ENCODE results near the gene SYNDIG1. TPM values are rescaled to one million over a fixed set of nuclear protein-coding genes. Genes with fewer than 3 reads are reported as not detected.
"Not testable (repeated sequence)": the region's sequence is repeated elsewhere in the genome, so short reads cannot be mapped to it uniquely, and the experiment has no call there.

Gene SYNDIG1
- total RNA-seq, 1 donor from 2014 or later = not detected

DNA sequence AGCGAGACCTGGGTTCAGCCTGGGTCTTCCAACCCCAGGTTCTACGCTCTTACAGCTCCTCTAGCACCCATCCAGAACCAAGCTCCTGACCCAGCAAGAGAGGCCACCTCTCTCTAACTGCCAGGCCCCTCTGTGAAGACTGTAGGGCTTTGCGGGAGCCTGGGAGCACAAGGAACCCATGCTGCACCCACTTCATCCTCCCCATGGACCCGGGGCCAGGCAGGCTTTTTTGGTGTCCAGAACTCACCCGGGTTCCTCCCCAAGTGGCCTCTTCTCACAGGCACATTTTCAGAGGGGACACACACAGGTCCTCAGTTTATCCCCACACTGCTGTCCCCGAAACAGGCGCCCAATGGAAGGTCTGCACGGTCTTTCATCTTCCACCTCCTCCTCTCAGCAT, 145.9 kb downstream of the SYNDIG1 start:
- Mint-ChIP-seq H3K27ac (no peak overlapping the region), H3K9me3 (no peaks in the 10 kb centered on the region), H3K4me1 (no peaks in the 10 kb centered on the region), H3K27me3 (peaks cover 3% of the 10 kb centered on the region), H3K4me3 (no peak overlapping the region), H3K36me3 (ENCODE audit: low read depth) (no peaks in the 10 kb centered on the region)
- DNase-seq = no peak
- intact Hi-C loops (cut with micrococcal nuclease) = no loop called here

- Mint-ChIP-seq H3K4me3 (no peak overlapping the region), H3K9me3 (no peaks in the 10 kb centered on the region), H3K27me3 (peaks cover 3% of the 10 kb centered on the region), H3K27ac (no peak overlapping the region), H3K36me3 (ENCODE audit: low read depth) (no peaks in the 10 kb centered on the region), H3K4me1 (no peaks in the 10 kb centered on the region)
- intact Hi-C loops (cut with micrococcal nuclease) = no loop called here
- DNase-seq = no peak
Measured at GRCh38 chr20:24616258-24617079, 147.0 kb downstream of the SYNDIG1 start.

DNA sequence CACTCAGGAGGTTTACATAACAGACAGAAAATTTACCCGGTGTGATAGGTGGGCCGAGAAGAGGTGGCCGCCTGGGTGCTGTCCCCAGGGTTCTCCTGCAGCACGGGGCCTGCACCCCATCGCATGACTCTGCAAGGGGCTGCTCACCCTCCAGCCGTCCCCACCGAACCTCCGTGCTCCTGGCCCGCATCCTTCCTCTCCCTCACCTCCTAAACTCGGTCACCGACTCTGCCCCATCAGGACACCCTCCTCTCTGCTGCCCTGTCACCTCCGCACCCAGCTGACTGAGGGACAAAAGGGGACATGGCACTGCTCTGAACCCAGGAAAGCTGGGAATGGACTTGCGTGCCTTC, 147.6 kb downstream of the SYNDIG1 start:
- H3K36me3 Mint-ChIP-seq (ENCODE audit: low read depth) = no peaks in the 10 kb centered on the region
- no peak overlapping the region for H3K4me3 Mint-ChIP-seq
- H3K9me3 Mint-ChIP-seq = no peaks in the 10 kb centered on the region
- no peaks in the 10 kb centered on the region for H3K4me1 Mint-ChIP-seq
- no peak for DNase-seq
- intact Hi-C loops (cut with micrococcal nuclease) = no loop called here
- peaks cover 9% of the 10 kb centered on the region for H3K27me3 Mint-ChIP-seq
- H3K27ac Mint-ChIP-seq = no peak overlapping the region

GRCh38 chr20:24617757-24618450, 148.5 kb downstream of the SYNDIG1 start:
- no peak for DNase-seq
- H3K27me3 Mint-ChIP-seq = peaks cover 10% of the 10 kb centered on the region
- no peak overlapping the region for H3K4me3 Mint-ChIP-seq
- intact Hi-C loops (cut with micrococcal nuclease) = no loop called here
- no peaks in the 10 kb centered on the region for H3K36me3 Mint-ChIP-seq (ENCODE audit: low read depth)
- no peaks in the 10 kb centered on the region for H3K4me1 Mint-ChIP-seq
- H3K27ac Mint-ChIP-seq = no peak overlapping the region
- H3K9me3 Mint-ChIP-seq = no peaks in the 10 kb centered on the region

- Mint-ChIP-seq H3K4me3 (no peak overlapping the region), H3K27ac (no peak overlapping the region), H3K27me3 (peaks cover 10% of the 10 kb centered on the region), H3K36me3 (ENCODE audit: low read depth) (no peaks in the 10 kb centered on the region), H3K9me3 (no peaks in the 10 kb centered on the region), H3K4me1 (no peaks in the 10 kb centered on the region)
- intact Hi-C loops (cut with micrococcal nuclease) = no loop called here
- DNase-seq = no peak
Measured at GRCh38 chr20:24618739-24619138, 149.3 kb downstream of the SYNDIG1 start.

DNA sequence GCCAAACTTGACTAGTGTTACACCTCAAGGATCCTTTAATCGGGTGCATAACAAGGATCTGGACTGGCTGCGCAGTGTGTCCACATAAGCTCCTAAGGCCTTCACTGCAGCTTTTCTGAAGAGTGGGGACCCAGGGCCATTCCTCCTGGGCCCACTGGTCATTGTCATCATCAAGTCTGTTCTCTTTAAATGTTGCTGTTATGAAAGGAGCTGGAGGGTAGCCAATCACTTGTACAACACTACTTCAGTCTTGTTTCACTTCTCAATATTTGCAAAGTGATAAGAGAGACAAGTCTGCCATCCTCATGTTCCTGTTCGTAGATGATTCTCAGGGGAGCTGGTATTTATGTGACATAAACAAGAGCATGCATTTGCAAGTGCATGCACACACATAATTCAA, 149.8 kb downstream of the SYNDIG1 start:
- DNase-seq = no peak
- no peak overlapping the region for H3K4me3 Mint-ChIP-seq
- no peaks in the 10 kb centered on the region for H3K36me3 Mint-ChIP-seq (ENCODE audit: low read depth)
- no peak overlapping the region for H3K27ac Mint-ChIP-seq
- H3K27me3 Mint-ChIP-seq = peaks cover 10% of the 10 kb centered on the region
- no peaks in the 10 kb centered on the region for H3K4me1 Mint-ChIP-seq
- intact Hi-C loops (cut with micrococcal nuclease) = no loop called here
- H3K9me3 Mint-ChIP-seq = no peaks in the 10 kb centered on the region

- intact Hi-C loops (cut with micrococcal nuclease) = no loop called here
Measured at GRCh38 chr20:24620937-24621519, 151.6 kb downstream of the SYNDIG1 start.

GRCh38 chr20:24622856-24623255, 153.4 kb downstream of the SYNDIG1 start:
- Mint-ChIP-seq H3K36me3 (ENCODE audit: low read depth) (no peaks in the 10 kb centered on the region), H3K4me1 (no peaks in the 10 kb centered on the region), H3K27me3 (peaks cover 14% of the 10 kb centered on the region), H3K27ac (no peak overlapping the region), H3K4me3 (no peak overlapping the region), H3K9me3 (no peaks in the 10 kb centered on the region)
- no peak for DNase-seq
- intact Hi-C loops (cut with micrococcal nuclease) = no loop called here

More at GRCh38 chr20:24620937-24621519, 151.6 kb downstream of the SYNDIG1 start:
- DNase-seq = no peak
- Mint-ChIP-seq H3K4me3 (no peak overlapping the region), H3K36me3 (ENCODE audit: low read depth) (no peaks in the 10 kb centered on the region), H3K9me3 (no peaks in the 10 kb centered on the region), H3K27me3 (peaks cover 14% of the 10 kb centered on the region), H3K4me1 (no peaks in the 10 kb centered on the region), H3K27ac (no peak overlapping the region)

DNA sequence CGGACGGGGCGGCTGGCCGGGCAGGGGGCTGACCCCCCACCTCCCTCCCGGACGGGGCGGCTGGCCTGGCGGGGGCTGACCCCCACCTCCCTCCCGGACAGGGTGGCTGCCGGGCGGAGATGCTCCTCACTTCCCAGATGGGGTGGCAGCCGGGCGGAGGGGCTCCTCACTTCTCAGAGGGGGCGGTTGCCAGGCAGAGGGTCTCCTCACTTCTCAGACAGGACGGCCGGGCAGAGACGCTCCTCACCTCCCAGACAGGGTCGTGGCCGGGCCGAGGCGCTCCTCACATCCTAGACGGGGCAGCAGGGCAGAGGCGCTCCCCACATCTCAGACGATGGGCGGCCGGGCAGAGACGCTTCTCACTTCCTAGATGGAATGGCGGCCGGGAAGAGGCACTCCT, 156.7 kb downstream of the SYNDIG1 start:
- peaks cover 11% of the 10 kb centered on the region for H3K27me3 Mint-ChIP-seq
- H3K4me3 Mint-ChIP-seq; DNase-seq; intact Hi-C loops (cut with micrococcal nuclease); H3K27ac Mint-ChIP-seq; H3K4me1 Mint-ChIP-seq; H3K9me3 Mint-ChIP-seq; H3K36me3 Mint-ChIP-seq (ENCODE audit: low read depth): not testable (repeated sequence)

GRCh38 chr20:24627291-24627690, 157.9 kb downstream of the SYNDIG1 start:
- Mint-ChIP-seq H3K27me3 (peaks cover 5% of the 10 kb centered on the region), H3K36me3 (ENCODE audit: low read depth) (no peaks in the 10 kb centered on the region), H3K9me3 (no peaks in the 10 kb centered on the region), H3K4me3 (no peak overlapping the region), H3K27ac (no peak overlapping the region), H3K4me1 (no peaks in the 10 kb centered on the region)
- intact Hi-C loops (cut with micrococcal nuclease) = no loop called here
- DNase-seq = no peak

- Mint-ChIP-seq H3K36me3 (ENCODE audit: low read depth) (no peaks in the 10 kb centered on the region), H3K4me1 (no peaks in the 10 kb centered on the region), H3K9me3 (no peaks in the 10 kb centered on the region), H3K27me3 (peaks cover 5% of the 10 kb centered on the region), H3K27ac (no peak overlapping the region), H3K4me3 (no peak overlapping the region)
- intact Hi-C loops (cut with micrococcal nuclease) = no loop called here
- DNase-seq = no peak
Measured at GRCh38 chr20:24627926-24628325, 158.5 kb downstream of the SYNDIG1 start.

DNA sequence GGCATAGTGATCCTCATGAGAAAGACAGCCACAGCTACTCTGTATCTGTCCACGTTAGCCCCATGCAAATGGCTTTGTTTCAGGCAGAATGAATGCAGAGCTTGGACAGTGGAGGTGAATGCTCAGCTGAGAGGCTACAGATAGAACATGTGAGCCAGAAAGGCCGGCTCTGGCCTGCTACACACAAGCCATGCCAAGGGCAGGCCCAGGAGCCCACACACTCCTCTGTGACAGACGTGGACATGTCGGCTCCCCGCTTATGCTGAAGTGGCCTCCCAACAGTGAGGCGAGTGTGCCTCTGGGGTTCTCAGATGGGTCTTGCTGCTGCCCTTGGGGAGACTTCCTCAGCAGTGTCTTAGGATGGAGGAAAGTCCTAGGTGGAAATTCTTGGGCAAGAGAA, 159.6 kb downstream of the SYNDIG1 start:
- no peak for DNase-seq
- intact Hi-C loops (cut with micrococcal nuclease) = no loop called here
- Mint-ChIP-seq H3K27ac (no peak overlapping the region), H3K36me3 (ENCODE audit: low read depth) (no peaks in the 10 kb centered on the region), H3K4me3 (no peak overlapping the region), H3K9me3 (no peaks in the 10 kb centered on the region), H3K27me3 (peaks cover 5% of the 10 kb centered on the region), H3K4me1 (no peaks in the 10 kb centered on the region)

- no peaks in the 10 kb centered on the region for H3K9me3 Mint-ChIP-seq
- H3K4me3 Mint-ChIP-seq = no peak overlapping the region
- no peaks in the 10 kb centered on the region for H3K4me1 Mint-ChIP-seq
- no peak for DNase-seq
- H3K27me3 Mint-ChIP-seq = peaks cover under 1% of the 10 kb centered on the region
- intact Hi-C loops (cut with micrococcal nuclease) = no loop called here
- no peaks in the 10 kb centered on the region for H3K36me3 Mint-ChIP-seq (ENCODE audit: low read depth)
- H3K27ac Mint-ChIP-seq = no peak overlapping the region
Measured at GRCh38 chr20:24629668-24630067, 160.2 kb downstream of the SYNDIG1 start.

DNA sequence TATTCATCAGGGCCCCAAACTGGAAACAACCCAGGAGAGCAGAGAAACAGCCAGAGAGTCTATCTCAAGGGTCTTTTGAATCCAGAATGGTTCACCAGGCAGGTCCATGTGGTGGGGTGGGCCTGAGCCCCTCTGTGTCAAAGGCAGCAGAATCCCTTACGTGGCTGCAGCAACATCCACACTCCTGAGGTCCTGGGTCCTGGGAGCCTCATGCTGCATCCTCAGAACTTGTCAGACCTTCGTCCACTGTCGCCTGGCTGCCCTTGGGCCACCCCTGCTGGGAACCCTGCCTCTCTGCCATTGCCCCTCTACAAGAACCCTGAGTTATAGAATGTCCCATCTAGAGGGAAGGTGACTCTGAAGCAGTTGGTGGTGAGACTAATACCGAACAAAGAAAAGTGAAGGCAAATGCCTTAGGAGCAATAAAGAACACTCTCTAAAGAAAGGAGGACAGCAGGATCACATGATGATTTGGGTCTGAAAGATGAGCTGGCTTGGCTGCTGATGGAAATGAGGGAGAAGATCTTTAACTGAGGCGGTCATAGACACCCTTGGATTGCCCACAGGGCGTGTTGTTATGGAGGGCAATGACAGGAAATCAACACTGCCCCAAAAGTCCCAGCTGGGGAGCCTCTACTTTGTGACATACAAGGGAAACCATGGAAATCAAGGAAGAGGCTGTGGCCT, 161.2 kb downstream of the SYNDIG1 start:
- Mint-ChIP-seq H3K36me3 (ENCODE audit: low read depth) (no peaks in the 10 kb centered on the region), H3K4me3 (no peak overlapping the region), H3K27me3 (no peaks in the 10 kb centered on the region), H3K9me3 (no peaks in the 10 kb centered on the region), H3K27ac (no peak overlapping the region), H3K4me1 (no peaks in the 10 kb centered on the region)
- DNase-seq = no peak
- intact Hi-C loops (cut with micrococcal nuclease) = no loop called here
